Right lobe of liver (tissue), 4 donors: ENCODE data around the gene KRTAP1-1.

Experiments
- CTCF ChIP-seq, 4 donors: fragments of 200-600 bp in 3 of 4; fragments of 450-650 bp in 1 of 4; IDR thresholded peaks; one replicate each; pipeline versions ENCODE4 v1.5.1 to v1.8.0; 2016 to 2022; ENCODE audit warnings: antibody characterized with exemption in 4 of 4, mild to moderate bottlenecking in 2 of 4
- POLR2A ChIP-seq: fragments of 450-650 bp; IDR thresholded peaks from one replicate; pipeline ENCODE4 v1.6.1; 2017; ENCODE audit warnings: antibody characterized with exemption, mild to moderate bottlenecking
- donor health status: DM: no; HTN: no; CAD: no.
- donor health status: DM: no; HTN: no; CAD: no.
- donor health status: DM: no; HTN: yes; CAD: no.

GRCh38 chr17:41018541-41018940 lies 22.7 kb downstream of the KRTAP1-1 start:
- no peak for TF ChIP-seq POLR2A
- no peak for TF ChIP-seq CTCF (IDR thresholded peaks at IDR 0.05)
